Gastroesophageal sphincter (tissue), 4 donors: ENCODE data around the gene ADAMTS7. TPM values are rescaled to one million over a fixed set of nuclear protein-coding genes. Genes with fewer than 3 reads are reported as not detected.
"Not testable (repeated sequence)": the region's sequence is repeated elsewhere in the genome, so short reads cannot be mapped to it uniquely, and the experiment has no call there.

Source experiments
- ATAC-seq: fragments of 150-250 bp; one replicate; pipeline ENCODE4 v1.9.1; 2016; ENCODE audit warnings: mild to moderate bottlenecking, moderate library complexity
- H3K27ac ChIP-seq, 4 donors: fragments of 200-600 bp; sonication (generic) in 3 of 4; 1 replicate in 3 of 4; 2 replicates in 1 of 4; pipeline ENCODE4 v1.5.1; 2016 to 2019
- H3K27me3 ChIP-seq: fragments of 200-600 bp; sonication (generic); one replicate; pipeline ENCODE4 v1.5.1; 2019
- H3K36me3 ChIP-seq, 2 donors: fragments of 200-600 bp; sonication (generic); one replicate each; pipeline ENCODE4 v1.5.1; 2019; ENCODE audit warnings: control low read depth in 1 of 2
- H3K4me1 ChIP-seq, 3 donors: fragments of 200-600 bp; sonication (generic); 1 replicate in 2 of 3; 2 replicates in 1 of 3; pipeline ENCODE4 v1.5.1; 2016 to 2019; ENCODE audit warnings: control low read depth in 2 of 3
- H3K4me3 ChIP-seq, 2 donors: fragments of 200-600 bp; sonication (generic); one replicate each; pipeline ENCODE4 v1.5.1; 2019; ENCODE audit warnings: mild to moderate bottlenecking in 1 of 2, moderate library complexity in 1 of 2
- H3K9me3 ChIP-seq, 3 donors: fragments of 200-600 bp; sonication (generic); one replicate each; pipeline ENCODE4 v1.5.1; 2017 to 2019; ENCODE audit warnings: control low read depth in 2 of 3
- CTCF ChIP-seq, 4 experiments: fragments of 200-600 bp in 2 of 4; fragments of 450-650 bp in 2 of 4; sonication (generic) in 1 of 4; IDR thresholded peaks; one replicate each; pipeline ENCODE4 v1.5.1; 2017 to 2019; ENCODE audit warnings: antibody characterized with exemption in 4 of 4, mild to moderate bottlenecking in 2 of 4, moderate library complexity in 2 of 4
- EP300 ChIP-seq: sonication (generic); formaldehyde crosslinking; IDR thresholded peaks from one replicate; pipeline ENCODE4 v1.6.1; 2017; ENCODE audit warnings: antibody characterized with exemption, mild to moderate bottlenecking
- POLR2A ChIP-seq, 2 donors: fragments of 450-650 bp; IDR thresholded peaks; one replicate each; pipeline ENCODE4 v1.6.1; 2017; ENCODE audit warnings: antibody characterized with exemption in 2 of 2, mild to moderate bottlenecking in 2 of 2, moderate library complexity in 1 of 2
- POLR2AphosphoS5 ChIP-seq: sonication (generic); formaldehyde crosslinking; IDR thresholded peaks from one replicate; pipeline ENCODE4 v1.6.1; 2017; ENCODE audit warnings: antibody characterized with exemption
- WGBS, 2 donors: methylation state at CpG; one replicate each; pipeline ENCODE4 v1.1.5; 2018; ENCODE audit warnings: low coverage in 1 of 2; 5-methylcytosine and 5-hydroxymethylcytosine counted together
- total RNA-seq, 4 donors: library from RNA; depleted of rRNA; stranded (reverse); fragments of >200 nt; gene quantifications; one replicate each; pipeline ENCODE4 v1.1.0, GENCODE V29; 2016

ADAMTS7 gene
- total RNA-seq, 4 donors from 2014 or later = 2.6 to 9.7 (median 4.4) TPM

GRCh38 chr15:78758084-78758483 lies 53.2 kb downstream of the ADAMTS7 start:
- ATAC-seq, H3K27me3 ChIP-seq, H3K36me3 ChIP-seq, H3K9me3 ChIP-seq, H3K27ac ChIP-seq, H3K4me3 ChIP-seq: not testable (repeated sequence)
- WGBS, 2 donors = no CpG with 5 or more reads among the region's 8 CpGs
- peaks cover 2 to 52% (median 15%) of the 10 kb centered on the region in 3 donors for H3K4me1 ChIP-seq

GRCh38 chr15:78757636-78757905 lies 53.7 kb downstream of the ADAMTS7 start:
- H3K36me3 ChIP-seq = no peaks in the 10 kb centered on the region
- no peak overlapping the region for H3K4me3 ChIP-seq
- 90 to 98% methylated on average over 2 to 10 of the region's 10 CpGs for WGBS, 2 donors
- peak overlapping the region in 2 of 4 donors; percentile 65 to 70 for H3K27ac ChIP-seq
- peaks cover 2 to 52% (median 15%) of the 10 kb centered on the region in 3 donors for H3K4me1 ChIP-seq
- no peaks in the 10 kb centered on the region for H3K9me3 ChIP-seq
- ATAC-seq = no peak
- H3K27me3 ChIP-seq = no peaks in the 10 kb centered on the region
- TF ChIP-seq POLR2A (IDR thresholded peaks at IDR 0.05) (no peak), POLR2AphosphoS5 (no peak), CTCF (IDR thresholded peaks at IDR 0.05) (no peak), EP300 (no peak)

- ATAC-seq = peak; percentile 79
- H3K36me3 ChIP-seq, H3K4me3 ChIP-seq, H3K27me3 ChIP-seq, H3K9me3 ChIP-seq: not testable (repeated sequence)
- peak overlapping the region in 3 of 4 donors; percentile 35 to 70 (median 65) for H3K27ac ChIP-seq
- H3K4me1 ChIP-seq = peaks cover 2 to 52% (median 15%) of the 10 kb centered on the region in 3 donors
- WGBS, 2 donors = 73% methylated on average over 3 of the region's 25 CpGs; no CpG with 5 or more reads in 1 of the 2 donors
- TF ChIP-seq CTCF (IDR thresholded peaks at IDR 0.05) = peak in 1 of 4 experiments; percentile 11
Measured at GRCh38 chr15:78756781-78757635, 54.3 kb downstream of the ADAMTS7 start.

- not testable (repeated sequence) for H3K9me3 ChIP-seq, ATAC-seq, H3K4me3 ChIP-seq, H3K36me3 ChIP-seq, H3K27ac ChIP-seq, H3K27me3 ChIP-seq
- 26 to 48% methylated on average over 10 to 12 of the region's 13 CpGs for WGBS, 2 donors
- peak in 3 of 4 experiments; percentile 34 to 48 (median 39) for TF ChIP-seq CTCF (IDR thresholded peaks at IDR 0.05)
- H3K4me1 ChIP-seq = peaks cover 2 to 50% (median 15%) of the 10 kb centered on the region in 3 donors
Measured at GRCh38 chr15:78755900-78756591, 55.2 kb downstream of the ADAMTS7 start.

GRCh38 chr15:78754637-78755280 lies 56.5 kb downstream of the ADAMTS7 start:
- not testable (repeated sequence) for ATAC-seq
- 90 to 93% methylated on average over 6 to 7 of the region's 14 CpGs for WGBS, 2 donors

GRCh38 chr15:78753751-78754535 lies 57.3 kb downstream of the ADAMTS7 start:
- not testable (repeated sequence) for ATAC-seq
- 100% methylated on average over 1 of the region's 10 CpGs; no CpG with 5 or more reads in 1 of the 2 donors for WGBS, 2 donors

More at GRCh38 chr15:78754637-78755280, 56.5 kb downstream of the ADAMTS7 start:
- H3K27ac ChIP-seq, H3K4me3 ChIP-seq, H3K27me3 ChIP-seq, H3K9me3 ChIP-seq, H3K36me3 ChIP-seq: not testable (repeated sequence)
- H3K4me1 ChIP-seq = peaks cover 0 to 50% (median 16%) of the 10 kb centered on the region in 3 donors

GRCh38 chr15:78753359-78753659 lies 58.0 kb downstream of the ADAMTS7 start:
- H3K4me3 ChIP-seq, H3K27ac ChIP-seq, H3K9me3 ChIP-seq, H3K27me3 ChIP-seq, ATAC-seq, H3K36me3 ChIP-seq: not testable (repeated sequence)
- peaks cover 0 to 36% (median 5%) of the 10 kb centered on the region in 3 donors for H3K4me1 ChIP-seq
- 100% methylated on average over 4 of the region's 7 CpGs; no CpG with 5 or more reads in 1 of the 2 donors for WGBS, 2 donors

More at GRCh38 chr15:78753751-78754535, 57.3 kb downstream of the ADAMTS7 start:
- H3K4me1 ChIP-seq = peaks cover 0 to 42% (median 9%) of the 10 kb centered on the region in 3 donors
- not testable (repeated sequence) for H3K4me3 ChIP-seq, H3K36me3 ChIP-seq, H3K9me3 ChIP-seq, H3K27ac ChIP-seq, H3K27me3 ChIP-seq
